GM19240 (cell line): ENCODE results near the gene COMMD9.

Source experiments
- DNase-seq: peaks from one replicate; pipeline ENCODE4 v3.0.0; 2011; ENCODE audit warnings: low spot score; ENCODE audit not compliant: insufficient read length

COMMD9 gene

GRCh38 chr11:36224209-36224882 lies 64.9 kb downstream of the COMMD9 start:
- no peak for DNase-seq

- DNase-seq, result no peak
These were observed 66.2 kb downstream of the COMMD9 start for GRCh38 chr11:36222831-36223635.
